Mesendoderm (in vitro differentiated cells): ENCODE measurements around the gene SNRPA.
"Not testable (repeated sequence)": the region's sequence is repeated elsewhere in the genome, so short reads cannot be mapped to it uniquely, and the experiment has no call there.

Experiments used
- DNase-seq: peaks from one replicate; pipeline ENCODE4 v3.0.0; 2013
- H2AK5ac ChIP-seq: 2 replicates; pipeline ENCODE4 v1.6.1; 2013; ENCODE audit warnings: low read length, inconsistent platforms
- H2BK120ac ChIP-seq: 2 replicates; pipeline ENCODE4 v1.6.1; 2013; ENCODE audit warnings: low read depth, mild to moderate bottlenecking, low read length, moderate library complexity, mixed read lengths
- H2BK15ac ChIP-seq: replicated peaks from 2 replicates; pipeline ENCODE4 v1.6.1; 2013; ENCODE audit warnings: low read depth, mild to moderate bottlenecking, moderate library complexity
- H2BK5ac ChIP-seq: 2 replicates; pipeline ENCODE4 v1.6.1; 2013; ENCODE audit warnings: low read length, inconsistent platforms
- H3K18ac ChIP-seq: 2 replicates; pipeline ENCODE4 v1.6.1; 2013; ENCODE audit warnings: mild to moderate bottlenecking, low read length, mixed read lengths
- H3K23ac ChIP-seq: one replicate; pipeline ENCODE4 v1.6.1; 2013; ENCODE audit warnings: low read length
- H3K27ac ChIP-seq: 2 replicates; pipeline ENCODE4 v1.5.1; 2013; ENCODE audit warnings: low read depth, mild to moderate bottlenecking, inconsistent platforms, low read length, moderate library complexity
- H3K27me3 ChIP-seq: 2 replicates; pipeline ENCODE4 v1.6.1; 2013; ENCODE audit warnings: low read length, control low read depth, mild to moderate bottlenecking, inconsistent platforms; ENCODE audit not compliant: insufficient read depth, poor library complexity
- H3K36me3 ChIP-seq: 2 replicates; pipeline ENCODE4 v1.6.1; 2013; ENCODE audit warnings: low read length, inconsistent platforms; ENCODE audit not compliant: control insufficient read depth, insufficient read depth
- H3K4ac ChIP-seq: one replicate; pipeline ENCODE4 v1.6.1; 2013; ENCODE audit warnings: low read depth, mild to moderate bottlenecking, low read length, moderate library complexity
- H3K4me1 ChIP-seq: 2 replicates; pipeline ENCODE4 v1.6.1; 2013; ENCODE audit warnings: low read depth, low read length, inconsistent platforms; ENCODE audit not compliant: control insufficient read depth
- H3K4me2 ChIP-seq: 2 replicates; pipeline ENCODE4 v1.6.1; 2013; ENCODE audit warnings: low read length
- H3K4me3 ChIP-seq: 2 replicates; pipeline ENCODE4 v1.5.1; 2013; ENCODE audit warnings: mild to moderate bottlenecking, low read length
- H3K56ac ChIP-seq: one replicate; pipeline ENCODE4 v1.6.1; 2013; ENCODE audit warnings: low read length
- H3K79me1 ChIP-seq: 2 replicates; pipeline ENCODE4 v1.6.1; 2013; ENCODE audit warnings: low read length, inconsistent platforms
- H3K79me2 ChIP-seq: 2 replicates; pipeline ENCODE4 v1.6.1; 2013; ENCODE audit warnings: mild to moderate bottlenecking, low read length; ENCODE audit not compliant: control insufficient read depth, insufficient read depth
- H3K9ac ChIP-seq: 2 replicates; pipeline ENCODE4 v1.6.1; 2013; ENCODE audit warnings: low read length, inconsistent platforms
- H4K5ac ChIP-seq: one replicate; pipeline ENCODE4 v1.6.1; 2013; ENCODE audit warnings: low read length
- H4K8ac ChIP-seq: one replicate; pipeline ENCODE4 v1.6.1; 2013; ENCODE audit warnings: low read depth, mild to moderate bottlenecking, control low read depth, low read length, moderate library complexity
- WGBS: extraction: QIAGEN DNeasy Blood & Tissue Kit; methylation state at CpG from one replicate; pipeline ENCODE4 v1.1.7; 2013; ENCODE audit warnings: low lambda C conversion rate, missing lambda C conversion rate; ENCODE audit not compliant: insufficient coverage; ENCODE audit errors: extremely low coverage; 5-methylcytosine and 5-hydroxymethylcytosine counted together

The SNRPA gene

DNA sequence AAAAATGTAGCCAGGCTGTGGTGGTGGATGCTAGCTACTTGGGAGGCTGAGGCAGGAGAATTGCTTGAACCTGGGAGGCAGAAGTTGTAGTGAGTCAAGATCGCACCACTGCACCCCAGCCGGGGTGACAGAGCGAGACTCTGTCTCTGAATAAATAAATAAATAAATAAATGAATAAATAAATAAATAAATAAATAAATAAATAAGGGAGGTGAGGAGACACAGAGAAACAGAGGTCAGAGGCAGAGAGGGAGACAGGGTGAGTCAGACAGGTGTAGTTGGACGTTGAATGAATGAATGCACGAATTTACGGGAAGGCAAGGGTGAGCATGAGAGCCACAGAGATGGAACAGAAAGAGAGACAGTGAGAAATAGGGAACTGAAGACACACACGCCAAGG is 30.1 kb downstream of the SNRPA start:
- Histone ChIP-seq H2AK5ac (no peak overlapping the region), H3K9ac (no peak overlapping the region), H4K8ac (no peak overlapping the region), H3K27ac (no peak overlapping the region), H3K18ac (no peak overlapping the region), H3K23ac (peak overlapping the region; percentile 89), H2BK15ac (no peak overlapping the region), H2BK120ac (no peak overlapping the region), H3K4ac (no peak overlapping the region), H3K4me1 (peaks cover 5% of the 10 kb centered on the region), H3K79me1 (no peaks in the 10 kb centered on the region), H3K79me2 (no peaks in the 10 kb centered on the region), H4K5ac (no peak overlapping the region), H3K36me3 (no peaks in the 10 kb centered on the region), H3K4me2 (no peak overlapping the region), H3K4me3 (no peak overlapping the region), H3K27me3 (no peaks in the 10 kb centered on the region), H2BK5ac (no peak overlapping the region), H3K56ac (no peak overlapping the region)
- no CpG with 5 or more reads among the region's 7 CpGs for WGBS
- no peak for DNase-seq

DNA sequence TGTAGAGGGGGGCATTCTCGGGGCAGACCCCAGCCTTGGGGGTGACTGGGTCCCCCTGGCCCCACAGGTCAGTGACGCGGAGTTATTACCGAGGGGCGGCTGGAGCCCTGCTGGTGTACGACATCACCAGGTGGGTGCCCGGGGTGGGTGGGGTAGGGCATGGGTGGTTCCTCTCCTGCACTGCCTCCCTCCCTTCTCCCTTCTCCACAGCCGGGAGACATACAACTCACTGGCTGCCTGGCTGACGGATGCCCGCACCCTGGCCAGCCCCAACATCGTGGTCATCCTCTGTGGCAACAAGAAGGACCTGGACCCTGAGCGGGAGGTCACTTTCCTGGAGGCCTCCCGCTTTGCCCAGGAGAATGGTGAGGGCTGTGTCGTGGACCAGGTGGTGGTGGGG is 32.7 kb downstream of the SNRPA start:
- Histone ChIP-seq H2AK5ac (no peak overlapping the region), H3K79me1 (no peaks in the 10 kb centered on the region), H3K27ac (no peak overlapping the region), H3K27me3 (no peaks in the 10 kb centered on the region), H2BK120ac (no peak overlapping the region), H3K4me2 (no peak overlapping the region), H4K8ac (no peak overlapping the region), H3K36me3 (no peaks in the 10 kb centered on the region), H3K79me2 (no peaks in the 10 kb centered on the region), H3K4me1 (peaks cover 2% of the 10 kb centered on the region), H2BK5ac (no peak overlapping the region), H3K4ac (no peak overlapping the region), H4K5ac (no peak overlapping the region), H3K56ac (no peak overlapping the region), H3K18ac (no peak overlapping the region), H3K4me3 (no peak overlapping the region), H3K23ac (no peak overlapping the region), H2BK15ac (no peak overlapping the region), H3K9ac (no peak overlapping the region)
- DNase-seq = no peak
- WGBS = no CpG with 5 or more reads among the region's 14 CpGs

DNA sequence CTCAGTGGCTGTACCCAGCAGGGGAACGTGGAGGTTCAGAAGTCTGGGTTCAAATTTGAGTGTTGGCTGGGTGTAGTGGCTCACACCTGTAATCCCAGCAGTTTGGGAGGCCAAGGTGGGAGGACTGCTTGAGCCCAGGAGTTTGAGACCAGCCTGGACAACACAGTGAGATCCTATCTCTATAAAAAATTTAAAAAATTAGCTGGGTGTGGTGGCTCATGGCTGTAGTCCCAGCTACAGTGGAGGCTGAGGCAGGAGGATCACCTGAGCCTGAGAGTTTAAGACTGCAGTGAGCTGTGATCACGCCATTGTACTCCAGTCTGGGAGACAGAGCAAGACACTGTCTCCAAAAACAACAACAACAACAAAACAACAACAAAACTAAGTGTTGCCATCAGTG is 33.1 kb downstream of the SNRPA start:
- not testable (repeated sequence) for H2AK5ac ChIP-seq, H3K56ac ChIP-seq, DNase-seq, H3K23ac ChIP-seq, H3K4ac ChIP-seq, H3K9ac ChIP-seq, H3K4me2 ChIP-seq, H3K79me1 ChIP-seq, H3K4me1 ChIP-seq, H3K27ac ChIP-seq, H2BK15ac ChIP-seq, H3K27me3 ChIP-seq, H2BK120ac ChIP-seq, H3K79me2 ChIP-seq, H2BK5ac ChIP-seq, H4K5ac ChIP-seq, H4K8ac ChIP-seq, H3K4me3 ChIP-seq, H3K36me3 ChIP-seq, H3K18ac ChIP-seq
- no CpG with 5 or more reads among the region's 2 CpGs for WGBS

DNA sequence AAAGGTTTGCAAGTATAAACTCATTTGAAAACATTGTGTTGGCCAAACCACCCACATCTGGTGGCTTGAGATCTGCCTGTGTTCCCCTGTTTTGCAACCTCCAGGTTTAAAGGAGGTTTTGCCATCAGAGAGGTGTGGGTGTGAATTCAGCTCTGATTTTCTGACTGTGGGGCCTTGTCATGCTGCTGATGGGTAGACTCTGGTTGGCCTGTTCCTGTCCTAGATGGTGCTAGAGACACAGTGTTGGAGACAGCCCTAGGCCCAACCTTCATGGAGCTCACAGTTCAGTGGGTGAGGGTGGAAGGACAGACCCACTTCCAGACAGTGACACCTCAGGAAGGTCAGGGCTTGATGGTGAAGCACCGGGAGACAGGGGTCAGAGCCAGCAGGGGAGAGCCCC is 34.5 kb downstream of the SNRPA start:
- no peaks in the 10 kb centered on the region for H3K27me3 ChIP-seq
- H3K18ac ChIP-seq = no peak overlapping the region
- no peak overlapping the region for H3K27ac ChIP-seq
- no peak overlapping the region for H2BK120ac ChIP-seq
- H2BK5ac ChIP-seq = no peak overlapping the region
- H3K4me2 ChIP-seq = no peak overlapping the region
- H2AK5ac ChIP-seq = no peak overlapping the region
- no peaks in the 10 kb centered on the region for H3K36me3 ChIP-seq
- H4K8ac ChIP-seq = no peak overlapping the region
- H3K79me2 ChIP-seq = no peaks in the 10 kb centered on the region
- H2BK15ac ChIP-seq = no peak overlapping the region
- no peak overlapping the region for H3K4me3 ChIP-seq
- no CpG with 5 or more reads among the region's 1 CpG for WGBS
- H3K9ac ChIP-seq = no peak overlapping the region
- no peaks in the 10 kb centered on the region for H3K4me1 ChIP-seq
- no peaks in the 10 kb centered on the region for H3K79me1 ChIP-seq
- no peak overlapping the region for H3K4ac ChIP-seq
- no peak overlapping the region for H3K23ac ChIP-seq
- no peak overlapping the region for H4K5ac ChIP-seq
- no peak for DNase-seq
- no peak overlapping the region for H3K56ac ChIP-seq

DNA sequence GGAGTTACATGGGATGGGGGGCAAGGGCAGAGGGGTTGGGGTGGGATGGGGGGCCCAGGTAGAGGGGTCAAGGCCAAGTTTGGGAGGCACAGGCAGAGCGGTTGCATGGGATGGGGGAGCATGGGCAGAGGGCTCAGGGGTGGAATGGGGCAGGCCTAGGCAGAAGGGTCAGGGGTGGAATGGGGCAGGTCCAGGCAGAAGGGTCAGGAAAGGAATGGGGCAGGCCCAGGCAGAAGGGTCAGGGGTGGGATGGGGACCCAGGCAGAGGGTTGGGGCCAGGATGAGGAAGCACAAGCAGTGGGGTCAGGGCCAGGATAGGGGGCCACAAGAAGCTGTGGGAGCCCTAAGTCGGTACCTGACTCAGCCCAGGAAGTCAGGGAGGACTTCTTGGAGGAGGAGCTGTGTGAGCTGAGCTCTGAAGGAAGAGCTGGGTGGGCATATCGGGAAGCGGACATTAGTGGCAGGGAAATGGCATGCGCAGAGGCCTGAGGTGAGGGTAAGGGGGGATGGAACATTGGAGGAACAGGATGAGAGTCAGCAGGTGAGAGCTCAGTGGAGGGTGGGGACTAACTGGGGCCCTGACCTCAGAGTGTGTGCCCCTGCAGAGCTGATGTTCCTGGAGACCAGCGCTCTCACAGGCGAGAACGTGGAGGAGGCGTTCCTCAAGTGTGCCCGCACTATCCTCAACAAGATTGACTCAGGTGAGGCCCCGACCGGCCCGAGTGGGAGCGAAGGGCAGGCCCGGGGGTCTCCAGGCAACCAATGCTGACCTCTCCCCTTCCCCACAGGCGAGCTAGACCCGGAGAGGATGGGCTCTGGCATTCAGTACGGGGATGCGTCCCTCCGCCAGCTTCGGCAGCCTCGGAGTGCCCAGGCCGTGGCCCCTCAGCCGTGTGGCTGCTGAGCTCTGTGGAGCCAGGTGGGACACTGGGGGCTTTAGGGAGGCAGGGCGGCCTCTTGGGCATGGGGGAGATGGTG is 35.3 kb downstream of the SNRPA start:
- no peak overlapping the region for H3K4me3 ChIP-seq
- H3K4ac ChIP-seq = no peak overlapping the region
- H3K56ac ChIP-seq = no peak overlapping the region
- H3K79me1 ChIP-seq = no peaks in the 10 kb centered on the region
- H2AK5ac ChIP-seq = no peak overlapping the region
- no peak overlapping the region for H3K23ac ChIP-seq
- no peak overlapping the region for H2BK15ac ChIP-seq
- WGBS = no CpG with 5 or more reads among the region's 25 CpGs
- H3K27me3 ChIP-seq = no peaks in the 10 kb centered on the region
- H3K4me1 ChIP-seq = no peaks in the 10 kb centered on the region
- H3K4me2 ChIP-seq = no peak overlapping the region
- no peak overlapping the region for H3K27ac ChIP-seq
- no peak overlapping the region for H3K18ac ChIP-seq
- H2BK120ac ChIP-seq = no peak overlapping the region
- H4K5ac ChIP-seq = no peak overlapping the region
- H3K9ac ChIP-seq = no peak overlapping the region
- no peaks in the 10 kb centered on the region for H3K36me3 ChIP-seq
- H3K79me2 ChIP-seq = no peaks in the 10 kb centered on the region
- H2BK5ac ChIP-seq = no peak overlapping the region
- DNase-seq = no peak
- H4K8ac ChIP-seq = no peak overlapping the region

DNA sequence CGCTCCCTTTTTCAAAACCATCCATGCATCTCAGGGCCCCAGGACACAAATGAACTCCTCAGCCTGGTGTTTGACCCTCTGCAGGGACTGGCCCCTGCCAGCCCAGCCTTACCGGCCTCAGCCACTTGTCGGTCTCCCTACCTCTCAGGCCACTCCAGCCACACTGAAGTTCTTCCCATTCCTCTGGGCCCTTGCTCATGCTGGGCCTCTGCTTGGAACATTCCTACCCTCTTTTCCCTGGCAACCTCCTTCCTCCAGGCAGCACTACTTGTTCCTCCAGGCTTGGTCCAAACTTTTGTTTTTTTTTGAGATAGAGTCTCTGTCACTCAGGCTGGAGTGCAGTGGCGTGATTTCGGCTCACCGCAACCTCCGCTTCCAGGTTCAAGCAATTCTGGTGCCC is 40.3 kb downstream of the SNRPA start:
- no peaks in the 10 kb centered on the region for H3K36me3 ChIP-seq
- H3K23ac ChIP-seq = no peak overlapping the region
- no peaks in the 10 kb centered on the region for H3K27me3 ChIP-seq
- no peak for DNase-seq
- no peak overlapping the region for H3K56ac ChIP-seq
- H2BK5ac ChIP-seq = no peak overlapping the region
- no peak overlapping the region for H3K4ac ChIP-seq
- H3K9ac ChIP-seq = no peak overlapping the region
- H2BK120ac ChIP-seq = no peak overlapping the region
- H2AK5ac ChIP-seq = no peak overlapping the region
- H3K4me2 ChIP-seq = no peak overlapping the region
- H3K79me1 ChIP-seq = no peaks in the 10 kb centered on the region
- no peak overlapping the region for H3K18ac ChIP-seq
- no peak overlapping the region for H3K27ac ChIP-seq
- H4K8ac ChIP-seq = no peak overlapping the region
- no peak overlapping the region for H3K4me3 ChIP-seq
- H3K4me1 ChIP-seq = no peaks in the 10 kb centered on the region
- no peaks in the 10 kb centered on the region for H3K79me2 ChIP-seq
- H4K5ac ChIP-seq = no peak overlapping the region
- no CpG with 5 or more reads among the region's 7 CpGs for WGBS
- no peak overlapping the region for H2BK15ac ChIP-seq
